Stimulated activated CD4-positive, alpha-beta T cell treated with anti-CD3 and anti-CD28 coated beads, Interleukin-1b, Interleukin-23, amount 100 ng/mL, for 4 hours (primary cell): ENCODE measurements around the gene CSNK1D.
A peak's percentile ranks its signal among the peaks of the same experiment; 100 is the strongest.

ENCODE experiments used
- DNase-seq, 2 donors: peaks; one replicate each; pipeline ENCODE4 v3.0.0-alpha.2; 2020; ENCODE audit warnings: low read depth in 2 of 2

CSNK1D gene

DNA sequence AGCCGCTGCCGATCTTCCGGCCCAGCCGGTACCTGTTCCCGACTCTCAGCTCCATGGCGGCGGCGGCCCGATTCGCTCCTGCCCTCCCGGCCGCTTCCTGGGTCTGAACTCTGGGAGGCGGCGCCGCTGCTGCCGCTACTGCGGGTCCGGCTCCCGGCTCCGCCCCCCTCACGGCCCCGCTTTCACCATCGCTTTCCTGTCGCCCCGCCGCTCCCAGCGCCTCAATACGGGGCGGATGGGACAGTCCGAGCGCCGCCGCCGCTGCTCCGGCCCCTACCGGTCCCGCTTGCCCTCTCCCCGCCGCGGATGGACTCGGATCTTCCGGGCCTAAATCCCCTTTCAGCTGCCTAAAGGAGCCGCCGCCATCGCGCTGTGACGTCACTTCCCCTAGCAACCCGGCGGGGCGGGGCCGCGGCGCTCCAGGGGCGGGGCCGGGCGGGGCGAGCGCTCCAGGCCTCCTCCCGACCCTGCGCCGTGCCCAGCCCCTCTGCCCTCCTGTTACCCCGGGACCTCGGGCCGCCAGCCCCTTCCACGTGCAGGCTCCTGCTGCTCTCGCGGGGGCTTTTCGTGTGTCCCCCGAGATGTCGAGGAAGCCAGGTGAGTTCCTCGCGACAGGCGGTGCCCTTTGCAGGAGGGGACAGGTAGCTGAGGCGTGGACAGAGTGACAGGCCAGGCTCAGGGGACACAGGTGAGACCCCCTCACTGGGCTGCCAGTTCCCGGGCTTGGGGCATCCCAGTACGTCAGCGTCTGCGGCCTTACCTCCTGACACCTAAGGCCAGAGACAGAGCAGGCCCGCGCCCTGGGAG lies at the start of gene CSNK1D:
CSNK1D (minus strand) TSS at position 374 of the 807 bp plus-strand sequence; CDS start at position 55, 319 bp downstream.
- DNase-seq = peak; percentile 92 to 95

DNA sequence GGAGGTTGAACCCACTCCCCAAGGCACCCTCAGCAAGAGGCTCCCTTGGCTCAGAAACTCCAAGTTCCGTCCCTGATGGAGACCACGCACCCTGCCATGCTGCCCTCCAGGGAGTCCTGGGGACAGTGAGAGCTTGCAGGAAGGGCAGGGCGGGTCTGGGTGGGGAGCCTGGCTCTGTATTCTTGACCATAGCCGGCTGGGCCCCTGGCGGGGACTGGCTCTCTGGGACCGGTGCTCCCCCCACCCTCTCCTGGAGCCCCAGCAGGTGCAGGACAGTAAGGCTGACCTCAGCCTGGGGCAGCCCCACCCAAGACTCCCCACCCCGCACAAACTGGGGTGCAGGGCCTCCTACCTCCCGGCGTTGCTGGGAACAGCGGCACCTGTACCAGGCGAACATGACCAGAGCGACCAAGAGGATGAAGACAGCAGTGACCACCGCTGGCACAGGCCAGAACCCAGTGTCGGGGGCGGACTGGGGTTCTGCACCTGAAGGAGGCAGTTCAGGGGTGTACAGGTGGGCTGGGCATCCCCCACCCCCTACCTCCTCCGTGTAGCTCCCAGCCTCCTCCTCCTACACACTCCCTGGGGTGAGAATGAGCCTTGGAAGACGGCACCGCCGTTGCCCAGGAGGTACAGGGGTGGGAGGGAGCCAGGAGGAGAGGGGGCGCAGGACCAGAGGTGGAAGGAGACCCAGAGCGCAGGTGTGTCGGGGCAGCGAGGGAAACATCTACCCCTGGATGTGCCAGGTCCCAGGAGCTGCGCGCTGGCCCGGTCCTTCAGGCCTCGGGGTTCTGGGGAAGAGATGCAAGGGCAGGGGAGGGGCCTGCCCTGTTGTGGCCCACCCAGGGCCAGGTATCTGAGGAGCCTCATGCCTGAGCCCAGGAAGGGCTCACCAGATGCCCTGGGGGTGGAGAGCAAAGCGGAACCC lies 49.3 kb upstream of the CSNK1D start:
- no peak for DNase-seq

GRCh38 chr17:82321947-82322466 lies 48.5 kb upstream of the CSNK1D start:
- DNase-seq = no peak

- DNase-seq = peak; percentile 74 to 76
These were observed 47.7 kb upstream of the CSNK1D start for GRCh38 chr17:82320956-82321927.

- DNase-seq = no peak
These were observed 46.8 kb upstream of the CSNK1D start for GRCh38 chr17:82320140-82320840.

DNA sequence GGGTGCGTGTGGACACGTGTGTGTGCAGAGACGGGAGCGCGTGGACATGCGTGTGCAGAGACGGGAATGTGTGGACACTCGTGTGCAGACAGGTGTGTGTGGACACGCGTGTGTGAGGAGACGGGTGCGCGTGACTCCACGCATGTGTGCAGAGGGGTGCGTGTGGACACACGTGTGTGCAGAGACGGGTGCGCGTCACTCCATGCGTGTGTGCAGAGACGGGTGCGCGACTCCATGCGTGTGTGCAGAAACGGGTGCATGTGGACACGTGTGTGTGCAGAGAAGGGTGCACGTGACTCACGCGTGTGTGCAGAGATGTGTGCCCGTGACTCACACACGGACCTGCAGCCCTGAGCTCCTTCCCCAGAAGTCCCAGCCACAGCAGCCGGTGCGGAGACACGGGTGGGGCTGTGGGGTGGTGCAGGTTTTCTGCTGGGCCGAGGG lies 46.1 kb upstream of the CSNK1D start:
- no peak for DNase-seq

GRCh38 chr17:82318772-82319606 lies 45.5 kb upstream of the CSNK1D start:
- DNase-seq = no peak

DNA sequence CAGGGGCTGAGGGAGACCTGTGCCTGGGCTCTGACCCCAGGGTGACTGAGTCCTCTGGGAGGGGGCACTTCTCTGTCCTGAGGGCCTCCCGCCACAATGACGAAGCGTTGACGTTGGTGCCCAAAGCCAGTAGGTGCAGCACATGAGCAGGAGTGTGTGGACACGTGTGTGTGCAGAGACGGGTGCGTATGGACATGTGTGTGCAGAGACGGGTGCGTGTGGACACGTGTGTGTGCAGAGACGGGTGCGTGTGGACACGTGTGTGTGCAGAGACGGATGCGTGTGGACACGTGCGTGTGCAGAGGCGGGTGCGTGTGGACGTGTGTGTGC lies 44.6 kb upstream of the CSNK1D start:
- DNase-seq = no peak

GRCh38 chr17:82317394-82318168 lies 44.1 kb upstream of the CSNK1D start, which contains the start of gene CD7:
CD7 (minus strand) TSS chr17:82317608; CDS start chr17:82317495, 113 bp downstream.
- DNase-seq = peak; percentile 56 to 61

- no peak for DNase-seq
These were observed 43.3 kb upstream of the CSNK1D start for GRCh38 chr17:82316651-82317393.

- peak in 1 of 2 donors; percentile 53 for DNase-seq
These were observed 42.3 kb upstream of the CSNK1D start for GRCh38 chr17:82315703-82316358.

DNA sequence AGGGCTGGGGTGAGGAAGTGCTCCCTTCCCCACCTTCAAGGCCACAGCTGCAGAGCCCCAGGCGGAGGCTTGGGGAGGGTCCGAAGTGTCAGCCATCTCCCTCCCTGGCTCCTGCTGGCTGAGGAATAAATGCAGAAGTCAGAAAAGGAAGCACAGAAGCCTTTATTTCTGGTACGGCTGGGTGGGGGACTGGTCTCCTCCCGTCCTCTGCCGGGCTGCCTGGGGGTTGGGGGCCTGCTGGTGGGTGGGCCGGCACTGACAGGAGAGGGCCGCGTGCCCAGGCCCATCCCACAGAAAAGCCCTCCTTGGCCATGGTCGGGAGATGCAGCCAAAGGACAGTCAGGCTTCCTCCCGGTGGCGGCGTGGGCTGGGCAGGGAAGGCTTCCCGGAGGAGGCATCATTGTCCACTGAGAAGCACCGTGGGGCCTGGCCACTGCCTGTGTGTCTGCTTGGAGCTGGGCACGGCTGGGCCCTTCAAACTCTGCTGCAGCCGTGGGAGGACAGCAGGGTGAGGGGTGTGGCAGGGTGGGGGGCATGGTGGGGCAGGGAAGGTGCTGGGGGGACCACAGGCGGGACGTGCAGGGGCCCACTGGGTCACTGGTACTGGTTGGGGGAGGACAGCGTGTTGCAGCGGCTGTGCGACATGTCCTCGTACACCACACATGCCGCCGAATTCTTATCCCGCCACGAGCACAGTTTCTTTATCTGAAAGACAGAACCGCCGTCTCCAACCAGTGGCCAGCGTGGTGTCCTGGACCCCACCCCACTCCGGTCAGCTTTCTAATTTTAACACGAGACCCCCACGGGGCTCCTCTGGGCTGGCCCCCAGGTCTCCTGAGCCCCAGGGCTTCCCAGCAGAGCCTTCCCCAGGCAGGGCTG lies 41.5 kb upstream of the CSNK1D start:
- DNase-seq = no peak

DNA sequence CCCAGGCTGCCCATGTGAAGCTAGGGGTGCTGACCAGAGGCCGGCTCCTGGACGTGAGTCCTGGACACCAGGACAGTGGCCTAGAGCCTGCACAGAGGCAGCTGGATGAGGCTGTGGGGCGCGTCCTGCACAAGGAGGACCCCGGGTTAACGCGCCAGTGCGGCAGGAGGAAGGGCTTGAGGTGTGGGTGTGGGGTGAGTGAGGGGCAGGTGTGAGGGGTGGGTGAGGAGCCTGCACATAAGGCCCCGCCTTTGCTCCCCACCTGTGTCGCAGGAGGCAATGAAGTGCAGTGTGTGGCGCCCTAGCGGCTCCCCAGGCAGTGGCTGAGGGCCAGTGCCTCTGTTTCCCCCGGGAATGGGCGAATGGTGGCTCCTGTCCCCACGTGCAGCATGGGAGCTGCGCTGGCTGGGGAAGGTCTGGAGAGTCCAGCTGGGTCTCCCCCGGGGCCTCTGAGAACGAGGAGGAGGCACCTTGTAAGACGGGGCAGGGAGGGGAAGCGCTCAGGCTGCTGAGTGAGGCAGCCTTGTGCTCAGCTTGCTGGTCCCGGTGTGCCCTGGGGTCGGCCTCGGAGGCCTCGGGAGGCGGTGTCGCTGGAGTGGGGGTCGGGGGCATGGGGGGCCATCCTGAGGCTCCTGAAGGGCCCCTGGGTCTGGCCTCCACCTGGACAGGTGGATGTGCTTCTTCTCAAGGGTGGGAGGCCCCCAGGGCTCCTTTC lies 40.7 kb upstream of the CSNK1D start:
- DNase-seq = no peak

DNA sequence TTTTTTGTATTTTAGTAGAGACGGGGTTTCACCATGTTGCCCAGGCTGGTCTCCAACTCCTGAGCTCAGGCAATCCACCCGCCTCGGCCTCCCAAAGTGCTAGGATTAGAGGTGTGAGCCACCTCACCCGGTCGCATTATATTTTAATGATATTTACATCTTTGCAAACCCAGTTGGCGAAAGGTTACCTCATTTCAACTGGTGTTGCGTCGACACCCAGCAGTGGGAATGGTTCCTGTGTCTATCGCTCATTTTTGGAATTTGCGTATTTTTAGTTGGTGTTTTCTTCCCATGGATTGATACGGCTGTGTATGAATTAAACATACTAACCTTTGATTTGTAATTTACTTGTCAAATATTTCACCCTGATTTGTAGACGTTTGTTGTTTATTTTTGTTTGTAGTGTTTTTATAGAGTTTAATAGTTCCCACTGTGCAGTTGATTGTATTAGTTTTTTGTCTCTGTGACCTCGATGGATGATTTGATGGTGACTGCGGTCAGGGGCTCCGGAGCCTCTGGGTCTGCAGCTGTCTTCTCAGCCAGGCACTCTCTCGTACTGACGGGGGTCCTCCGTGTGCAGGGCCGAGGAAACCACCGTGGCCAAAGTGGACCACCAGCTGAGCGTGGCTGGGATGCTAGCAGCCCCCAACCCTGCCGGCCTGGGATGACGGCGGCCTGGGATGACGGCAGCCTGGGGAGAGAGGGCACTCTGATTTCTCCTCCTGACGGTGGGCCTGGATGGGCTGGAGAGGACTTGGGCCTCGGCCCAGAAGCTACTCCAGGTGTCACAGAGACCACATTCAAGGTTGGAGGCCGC lies 39.9 kb upstream of the CSNK1D start:
- no peak for DNase-seq

- DNase-seq = no peak
These were observed 38.5 kb upstream of the CSNK1D start for GRCh38 chr17:82311971-82312370.
